GM12878 (cell line): Measurements from ENCODE around the gene ZDHHC11. TPM values are rescaled to one million over a fixed set of nuclear protein-coding genes. Genes with fewer than 3 reads are reported as not detected.

ENCODE experiments used
- ATAC-seq: fragments of 200-7000 bp; cut with Tn5 transposase; 3 replicates; pipeline ENCODE4 v1.9.1; 2020; ENCODE audit warnings: mild to moderate bottlenecking, moderate library complexity
- BruUV-seq: library from RNA; stranded (reverse); fragments of 400-500 nt; replicated peaks from 2 replicates; lab custom pipeline; 2021; lab: Mats Ljungman, UMichigan
- CTCF ChIA-PET: fragments of 300-600 bp; sonication (Branson Sonifier 250); formaldehyde crosslinking; extraction: SDS; loops from one replicate; lab custom pipeline; 2021; ENCODE audit warnings: inconsistent platforms; lab: Yijun Ruan, JAX
- POLR2A ChIA-PET: fragments of 350-600 bp; formaldehyde crosslinking; extraction: SDS; loops from one replicate; lab custom pipeline; 2021; ENCODE audit warnings: inconsistent platforms; lab: Charles Lee
- RAD21 ChIA-PET: fragments of 300-600 bp; sonication (Branson Sonifier 250); formaldehyde crosslinking; loops from one replicate; lab custom pipeline; 2023; ENCODE audit warnings: antibody characterized with exemption; ENCODE audit not compliant: unreplicated experiment; lab: Charles Lee
- SMC1A ChIA-PET: fragments of 300-600 bp; sonication (Branson Sonifier 250); formaldehyde crosslinking; loops from one replicate; lab custom pipeline; 2023; ENCODE audit not compliant: unreplicated experiment, uncharacterized antibody; lab: Charles Lee
- DNase-seq: peaks from one replicate; pipeline ENCODE4 v3.0.0-alpha.2; 2011; ENCODE audit warnings: low read depth, low spot score
- FAIRE-seq: peaks from 3 replicates; lab custom pipeline; 2011; peaks lifted over from hg19 to GRCh38; lab: Jason Lieb, UNC
- H2AFZ ChIP-seq: 2 replicates; pipeline ENCODE4 v1.6.0; 2011; ENCODE audit warnings: low read depth, low read length, control low read depth; ENCODE audit not compliant: control insufficient read depth
- H3K27ac ChIP-seq: 2 replicates; pipeline ENCODE4 v1.5.1; 2011; ENCODE audit warnings: control low read depth; ENCODE audit not compliant: control insufficient read depth, insufficient read depth
- H3K27me3 ChIP-seq, 2 experiments: replicated peaks in 1 of 2; 2 replicates each; pipeline versions ENCODE4 v1.6.0 to v1.6.1; 2011; ENCODE audit warnings: low read length in 1 of 2; ENCODE audit not compliant: control insufficient read depth in 2 of 2, insufficient read depth in 2 of 2
- H3K36me3 ChIP-seq, 2 experiments: 2 replicates each; pipeline ENCODE4 v1.5.1; 2011; ENCODE audit warnings: low read length in 1 of 2; ENCODE audit not compliant: control insufficient read depth in 2 of 2, insufficient read depth in 2 of 2
- H3K4me1 ChIP-seq: 2 replicates; pipeline ENCODE4 v1.6.1; 2011; ENCODE audit warnings: mild to moderate bottlenecking, low read length, moderate library complexity, mixed read lengths; ENCODE audit not compliant: control insufficient read depth, insufficient read depth
- H3K4me2 ChIP-seq: 2 replicates; pipeline ENCODE4 v1.6.0; 2011; ENCODE audit warnings: control low read depth; ENCODE audit not compliant: control insufficient read depth, insufficient read depth
- H3K4me3 ChIP-seq: fragments of 200-600 bp; sonication (generic); 2 replicates; pipeline ENCODE4 v1.5.1; 2016
- H3K79me2 ChIP-seq: 2 replicates; pipeline ENCODE4 v1.6.0; 2011; ENCODE audit warnings: low read length; ENCODE audit not compliant: control insufficient read depth, insufficient read depth
- H3K9ac ChIP-seq: 2 replicates; pipeline ENCODE4 v1.8.0; 2011; ENCODE audit warnings: low read length, control low read depth, mixed read lengths; ENCODE audit not compliant: control insufficient read depth, insufficient read depth
- H3K9me3 ChIP-seq: replicated peaks from 3 replicates; pipeline ENCODE4 v1.5.1; 2011; ENCODE audit warnings: mild to moderate bottlenecking, low read length; ENCODE audit not compliant: control insufficient read depth, insufficient read depth
- H4K20me1 ChIP-seq: 2 replicates; pipeline ENCODE4 v1.6.0; 2011; ENCODE audit not compliant: control insufficient read depth, insufficient read depth
- ATF2 ChIP-seq: IDR thresholded peaks from 2 replicates; pipeline ENCODE4 v1.6.1; 2012; ENCODE audit warnings: low read length, inconsistent platforms
- ATF3 ChIP-seq: IDR thresholded peaks from 2 replicates; pipeline ENCODE4 v1.6.1; 2011; ENCODE audit warnings: low read depth, mild to moderate bottlenecking, low read length, moderate library complexity, borderline replicate concordance; ENCODE audit errors: extremely low read depth
- CBX3 ChIP-seq: fragments of 200-600 bp; sonication (generic); IDR thresholded peaks from 2 replicates; pipeline ENCODE4 v1.6.1; 2016; ENCODE audit warnings: low read depth, borderline replicate concordance
- CHD4 ChIP-seq: fragments of 200-600 bp; sonication (generic); IDR thresholded peaks from 2 replicates; pipeline ENCODE4 v1.6.1; 2016; ENCODE audit warnings: mild to moderate bottlenecking
- CTCF ChIP-seq, 3 experiments: IDR thresholded peaks in 2 of 3; conservative IDR thresholded peaks in 1 of 3; 2 replicates each; pipeline ENCODE4 v1.5.1; 2011; ENCODE audit warnings: low read depth in 3 of 3, low read length in 3 of 3, mild to moderate bottlenecking in 3 of 3, control low read depth in 2 of 3, moderate library complexity in 2 of 3, inconsistent platforms in 1 of 3, mixed read lengths in 1 of 3; ENCODE audit not compliant: control insufficient read depth in 2 of 3, insufficient read depth in 1 of 3; ENCODE audit errors: extremely low read depth in 1 of 3
- DPF2 ChIP-seq: fragments of 450-650 bp; IDR thresholded peaks from 2 replicates; pipeline ENCODE4 v1.6.1; 2017; ENCODE audit warnings: mild to moderate bottlenecking
- ETV6 ChIP-seq, 2 experiments: fragments of 450-650 bp in 1 of 2; IDR thresholded peaks in 1 of 2; conservative IDR thresholded peaks in 1 of 2; 2 replicates each; pipeline ENCODE4 v1.6.1; 2014; ENCODE audit warnings: antibody characterized with exemption in 1 of 2, borderline replicate concordance in 1 of 2, low read depth in 1 of 2, mild to moderate bottlenecking in 1 of 2, moderate library complexity in 1 of 2
- GATAD2B ChIP-seq: fragments of 450-650 bp; conservative IDR thresholded peaks from 2 replicates; pipeline ENCODE4 v1.6.1; 2017; ENCODE audit warnings: low read depth, mild to moderate bottlenecking, moderate library complexity
- RAD51 ChIP-seq: fragments of 450-650 bp; IDR thresholded peaks from 2 replicates; pipeline ENCODE4 v1.6.1; 2016; ENCODE audit warnings: moderate library complexity, mild to moderate bottlenecking, inconsistent platforms
- RFX5 ChIP-seq: IDR thresholded peaks from 2 replicates; pipeline ENCODE4 v1.6.1; 2011; ENCODE audit warnings: low read depth, low read length, improper control_type of control experiment
- YBX1 ChIP-seq: fragments of 450-650 bp; IDR thresholded peaks from 2 replicates; pipeline ENCODE4 v1.6.1; 2016; ENCODE audit warnings: antibody characterized with exemption
- YY1 ChIP-seq: IDR thresholded peaks from 2 replicates; pipeline ENCODE4 v1.6.1; 2011; ENCODE audit warnings: low read depth, mild to moderate bottlenecking, low read length
- WGBS: methylation state at CpG from one replicate; pipeline ENCODE4 v1.1.6; 2016; ENCODE audit warnings: low lambda C conversion rate; ENCODE audit not compliant: insufficient replicate concordance, insufficient coverage; ENCODE audit errors: missing lambda C conversion rate; 5-methylcytosine and 5-hydroxymethylcytosine counted together
- in situ Hi-C: fragments of 300-500 bp; cut with MboI; formaldehyde crosslinking; loops from 9 replicates; pipeline ENCODE4 v1.14.3; 2018; ENCODE audit warnings: mixed read lengths
- intact Hi-C: fragments of 100-400 bp; cut with micrococcal nuclease; formaldehyde crosslinking; loops from one replicate; pipeline ENCODE4 v1.14.2; 2022; ENCODE audit not compliant: unreplicated experiment
- polyA plus RNA-seq, 11 experiments: library from polyadenylated mRNA; depleted of rRNA in 4 of 11; unstranded in 6 of 11; stranded (reverse) in 5 of 11; fragments of >200 nt; fragmentation: Nextera tagmentation in 4 of 11; fragmentation: Illumina TruSeq in 1 of 11; extraction: Ambion mirVana in 4 of 11; extraction: Trizol in 1 of 11; gene quantifications; 1 replicate in 1 of 11; 2 replicates in 10 of 11; pipeline versions ENCODE4 v1.2.1 to v1.2.3, GENCODE V29; 2011 to 2016; ENCODE audit warnings: inconsistent platforms in 2 of 11, missing spikeins in 2 of 11, low read depth in 1 of 11
- total RNA-seq, 4 experiments: library from RNA; depleted of rRNA in 3 of 4; stranded (reverse); fragments of >200 nt in 3 of 4; fragmentation: Illumina TruSeq in 1 of 4; extraction: Trizol in 1 of 4; gene quantifications; 2 replicates each; pipeline versions ENCODE4 v1.2.1 to v1.2.3, GENCODE V29; 2013 to 2021

The ZDHHC11 gene
- total and polyA plus RNA-seq, 10 of the 15 experiments (the other 5 are each of a cell fraction or from before 2014, with no cell fraction given), result 0.04 to 1.4 (median 0.30) TPM

- ATAC-seq, result no peak
- POLR2A ChIA-PET, result no interaction called here
- Histone ChIP-seq H3K79me2 (no peaks in the 10 kb centered on the region), H3K4me2 (no peak overlapping the region), H4K20me1 (no peaks in the 10 kb centered on the region), H3K36me3 (peaks cover 22 to 36% of the 10 kb centered on the region in 2 experiments; a peak in 3 of 4 replicates), H3K9me3 (no peaks in the 10 kb centered on the region), H3K27ac (no peak overlapping the region), H3K9ac (no peak overlapping the region), H2AFZ (no peak overlapping the region), H3K4me1 (no peaks in the 10 kb centered on the region), H3K4me3 (no peak overlapping the region), H3K27me3 (no peaks in the 10 kb centered on the region)
- no TSS peak for BruUV-seq
- FAIRE-seq, result no peak
- RAD21 ChIA-PET, result no interaction called here
- CTCF ChIA-PET, result no interaction called here
- over 99% methylated on average over 15 of the region's 15 CpGs for WGBS
- TF ChIP-seq RFX5, result no peak
- SMC1A ChIA-PET, result interaction anchor here (0.6 kb wide), 1 partner anchor 269 kb away, joined by 3 read pairs; no protein-coding TSS in a partner anchor
- in situ Hi-C loops (no loop called here), intact Hi-C loops (no loop called here)
- no peak for DNase-seq
These were observed 13.8 kb upstream of the ZDHHC11 start for GRCh38 chr5:864492-865167.

- in situ Hi-C loops, result no loop called here
- no peak for FAIRE-seq
- Histone ChIP-seq H4K20me1 (no peaks in the 10 kb centered on the region), H3K27me3 (no peaks in the 10 kb centered on the region), H3K9ac (no peak overlapping the region), H3K27ac (no peak overlapping the region), H3K79me2 (no peaks in the 10 kb centered on the region), H3K4me3 (no peak overlapping the region), H3K4me1 (no peaks in the 10 kb centered on the region), H3K9me3 (no peaks in the 10 kb centered on the region), H3K36me3 (peaks cover 11 to 30% of the 10 kb centered on the region in 2 experiments; a peak in 3 of 4 replicates), H3K4me2 (no peak overlapping the region), H2AFZ (no peak overlapping the region)
- ChIA-PET RAD21 (no interaction called here), SMC1A (no interaction called here), CTCF (no interaction called here), POLR2A (interaction anchor here (1.3 kb wide), 1 partner anchor 11 kb away, joined by 3 read pairs; no protein-coding TSS in a partner anchor)
- no peak for ATAC-seq
- intact Hi-C loops, result no loop called here
- no peak for DNase-seq
- no TSS peak for BruUV-seq
- 92% methylated on average over 16 of the region's 16 CpGs for WGBS
- TF ChIP-seq YBX1 (no peak), RAD51 (no peak), GATAD2B (no peak), CHD4 (no peak), ATF3 (no peak), ETV6 (conservative IDR thresholded peaks at IDR 0.05 in 1 of 2, IDR thresholded peaks at IDR 0.05 in 1 of 2; ENCODE audit: borderline replicate concordance in 1 of 2, low read depth in 1 of 2) (no peak), YY1 (no peak), DPF2 (no peak), CBX3 (no peak), ATF2 (no peak), CTCF (IDR thresholded peaks at IDR 0.05 in 2 of 3, conservative IDR thresholded peaks at IDR 0.05 in 1 of 3; ENCODE audit: control insufficient read depth in 2 of 3, extremely low read depth in 1 of 3, insufficient read depth in 1 of 3, low read depth in 3 of 3, low read length in 3 of 3) (no peak)
These were observed 12.5 kb upstream of the ZDHHC11 start for GRCh38 chr5:863244-863805.
